ENCODE results near the gene B3GALT2.

- TF ChIP-seq CTCF (CRISPR knock-in tag; IDR thresholded peaks at IDR 0.05) (no peak), SYNCRIP (IDR thresholded peaks at IDR 0.05; ENCODE audit: insufficient read depth, low read depth, low read length) (no peak), IRF9 (CRISPR knock-in tag; IDR thresholded peaks at IDR 0.05; ENCODE audit: borderline replicate concordance) (no peak), MAFK (conservative IDR thresholded peaks at IDR 0.05 in 1 of 2, IDR thresholded peaks at IDR 0.05 in 1 of 2; ENCODE audit: low read length in 2 of 2) (no peak), ZBTB39 (CRISPR knock-in tag; IDR thresholded peaks at IDR 0.05) (no peak)
These were observed 4.4 kb downstream of the B3GALT2 start for GRCh38 chr1:193181985-193182384.

Data from HepG2 (cell line).